Right atrium auricular region (tissue), 2 donors: ENCODE measurements around the gene FGD5. TPM values are rescaled to one million over a fixed set of nuclear protein-coding genes. Genes with fewer than 3 reads are reported as not detected.

ENCODE experiments used
- DNase-seq: peaks from one replicate; pipeline ENCODE4 v3.0.0-alpha.2; 2019; ENCODE audit warnings: low spot score
- H3K27ac ChIP-seq, 2 donors: fragments of 200-600 bp; sonication (generic); 1 replicate in 1 of 2; 2 replicates in 1 of 2; pipeline ENCODE4 v1.5.1; 2016 to 2019
- H3K27me3 ChIP-seq, 2 donors: fragments of 200-600 bp; sonication (generic); one replicate each; pipeline versions ENCODE4 v1.5.1 to v1.6.0; 2017 to 2019
- H3K36me3 ChIP-seq: fragments of 200-600 bp; sonication (generic); one replicate; pipeline ENCODE4 v1.5.1; 2016
- H3K4me1 ChIP-seq, 2 donors: fragments of 200-600 bp; sonication (generic); one replicate each; pipeline versions ENCODE4 v1.5.1 to v1.6.0; 2017 to 2019
- H3K4me3 ChIP-seq, 2 donors: fragments of 200-600 bp; sonication (generic); 1 replicate in 1 of 2; 2 replicates in 1 of 2; pipeline ENCODE4 v1.5.1; 2017 to 2019; ENCODE audit warnings: mild to moderate bottlenecking in 1 of 2, moderate library complexity in 1 of 2
- H3K9me3 ChIP-seq, 2 donors: fragments of 200-600 bp; sonication (generic); one replicate each; pipeline ENCODE4 v1.5.1; 2019
- total RNA-seq, 2 donors: library from RNA; depleted of rRNA; stranded (reverse); fragments of >200 nt; gene quantifications; one replicate each; pipeline ENCODE4 v1.1.0, GENCODE V29; 2016
- TF ChIP-seq, protein P1 (sequence below), 2 donors: fragments of 200-600 bp; sonication (generic); IDR thresholded peaks; one replicate each; pipeline ENCODE4 v1.5.1; 2019; ENCODE audit warnings: antibody characterized with exemption in 2 of 2

The FGD5 gene
- total RNA-seq, 2 donors from 2014 or later = 9.6 to 18.8 TPM

DNA sequence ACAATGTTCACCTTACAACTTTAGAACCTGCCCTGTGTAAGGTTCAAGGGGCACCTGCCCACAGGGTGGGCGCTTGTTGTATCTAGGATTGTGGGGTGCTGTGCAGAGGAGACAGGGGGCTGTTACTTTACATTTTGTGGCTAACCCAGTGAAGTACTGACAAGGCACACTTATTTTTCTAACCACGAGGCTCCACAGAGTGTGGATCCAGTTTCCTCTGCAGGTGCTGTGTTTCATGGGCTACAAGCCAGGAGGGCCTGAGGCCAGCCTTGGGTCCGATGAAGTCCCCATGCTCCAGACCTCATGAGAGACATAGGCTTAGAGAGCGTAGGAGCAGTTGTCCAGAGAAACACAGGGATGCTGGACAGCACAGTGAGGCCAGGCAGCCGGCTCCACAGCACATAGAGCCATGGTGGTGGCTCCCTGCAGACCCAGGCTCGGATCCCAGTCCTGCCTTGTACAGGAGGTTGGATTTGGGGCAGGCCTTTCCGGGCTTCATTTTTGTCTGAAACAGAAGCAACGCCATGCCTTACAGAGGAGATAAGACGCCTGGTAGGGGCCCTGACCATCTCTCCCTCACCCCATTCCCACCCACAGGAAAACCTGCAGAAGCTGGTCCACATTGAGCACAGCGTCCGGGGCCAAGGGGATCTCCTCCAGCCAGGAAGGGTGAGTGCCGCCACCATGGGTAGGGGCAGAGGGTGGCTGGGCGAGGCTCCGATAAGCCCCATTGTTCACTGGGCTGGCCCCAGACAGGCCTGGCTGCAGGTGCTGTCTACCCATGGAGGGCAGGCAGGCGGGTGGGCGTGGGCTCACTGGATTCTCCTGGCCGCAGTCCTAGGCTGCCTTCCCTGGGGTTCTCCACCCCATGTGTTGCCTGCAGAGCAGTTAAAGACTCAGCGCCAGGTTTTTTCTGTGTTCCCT lies 88.5 kb downstream of the FGD5 start:
- Histone ChIP-seq H3K36me3 (peaks cover 18% of the 10 kb centered on the region), H3K9me3 (no peaks in the 10 kb centered on the region), H3K27ac (no peak overlapping the region), H3K27me3 (no peaks in the 10 kb centered on the region), H3K4me3 (no peak overlapping the region), H3K4me1 (peaks cover 0 to 18% of the 10 kb centered on the region in 2 donors)
- TF ChIP-seq, protein P1, sequence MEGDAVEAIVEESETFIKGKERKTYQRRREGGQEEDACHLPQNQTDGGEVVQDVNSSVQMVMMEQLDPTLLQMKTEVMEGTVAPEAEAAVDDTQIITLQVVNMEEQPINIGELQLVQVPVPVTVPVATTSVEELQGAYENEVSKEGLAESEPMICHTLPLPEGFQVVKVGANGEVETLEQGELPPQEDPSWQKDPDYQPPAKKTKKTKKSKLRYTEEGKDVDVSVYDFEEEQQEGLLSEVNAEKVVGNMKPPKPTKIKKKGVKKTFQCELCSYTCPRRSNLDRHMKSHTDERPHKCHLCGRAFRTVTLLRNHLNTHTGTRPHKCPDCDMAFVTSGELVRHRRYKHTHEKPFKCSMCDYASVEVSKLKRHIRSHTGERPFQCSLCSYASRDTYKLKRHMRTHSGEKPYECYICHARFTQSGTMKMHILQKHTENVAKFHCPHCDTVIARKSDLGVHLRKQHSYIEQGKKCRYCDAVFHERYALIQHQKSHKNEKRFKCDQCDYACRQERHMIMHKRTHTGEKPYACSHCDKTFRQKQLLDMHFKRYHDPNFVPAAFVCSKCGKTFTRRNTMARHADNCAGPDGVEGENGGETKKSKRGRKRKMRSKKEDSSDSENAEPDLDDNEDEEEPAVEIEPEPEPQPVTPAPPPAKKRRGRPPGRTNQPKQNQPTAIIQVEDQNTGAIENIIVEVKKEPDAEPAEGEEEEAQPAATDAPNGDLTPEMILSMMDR (IDR thresholded peaks at IDR 0.05) = no peak
- DNase-seq = no peak

DNA sequence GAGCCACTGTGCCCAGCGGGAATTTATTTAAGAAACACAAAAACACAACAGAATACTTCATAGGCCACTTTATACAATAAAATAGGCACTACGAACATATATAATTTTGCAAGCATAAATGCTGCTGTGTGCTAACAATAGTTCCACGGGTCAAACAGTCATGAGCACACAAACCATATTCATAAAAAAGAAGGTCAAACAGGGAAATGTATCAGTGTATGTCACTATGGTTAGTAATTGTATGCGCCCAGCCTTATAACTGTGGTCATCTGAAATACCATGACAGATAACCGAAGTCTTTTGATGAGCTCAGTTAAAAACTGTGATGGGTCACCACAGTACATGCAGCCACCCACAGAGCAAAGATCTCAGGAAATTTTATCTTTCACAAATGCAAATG lies 90.5 kb downstream of the FGD5 start:
- Histone ChIP-seq H3K36me3 (peaks cover 18% of the 10 kb centered on the region), H3K27ac (no peak overlapping the region)

DNA sequence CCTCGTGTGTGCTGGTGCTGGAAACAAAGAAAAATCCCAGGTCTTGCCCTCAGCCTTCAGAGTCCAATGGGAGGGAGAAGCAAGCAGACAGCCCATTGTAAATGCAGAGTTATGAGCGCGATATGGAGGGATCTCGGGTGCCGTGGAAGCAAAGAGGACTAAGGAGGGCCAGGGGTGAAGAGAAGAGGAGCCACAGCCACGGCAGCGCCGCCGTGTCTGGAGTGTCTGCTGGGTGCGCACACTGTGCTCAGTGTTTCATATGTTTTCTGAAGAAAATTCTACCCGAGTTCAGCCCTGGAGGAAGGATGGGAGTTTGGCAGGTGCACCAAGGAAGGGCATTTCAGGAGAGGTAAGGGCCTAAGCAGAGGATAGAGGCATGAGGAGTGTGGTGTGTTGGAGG lies 92.9 kb downstream of the FGD5 start:
- Histone ChIP-seq H3K9me3 (no peaks in the 10 kb centered on the region), H3K36me3 (peaks cover 12% of the 10 kb centered on the region), H3K4me1 (peaks cover 0 to 21% of the 10 kb centered on the region in 2 donors), H3K27me3 (no peaks in the 10 kb centered on the region), H3K4me3 (no peak overlapping the region), H3K27ac (no peak overlapping the region)
- TF ChIP-seq, protein P1 (IDR thresholded peaks at IDR 0.05) = no peak
- DNase-seq = no peak

More for the DNA sequence above, 90.5 kb downstream of the FGD5 start:
- Histone ChIP-seq H3K9me3 (no peaks in the 10 kb centered on the region), H3K4me1 (peaks cover 0 to 12% of the 10 kb centered on the region in 2 donors), H3K4me3 (no peak overlapping the region), H3K27me3 (no peaks in the 10 kb centered on the region)
- TF ChIP-seq, protein P1 (IDR thresholded peaks at IDR 0.05) = no peak
- DNase-seq = no peak

DNA sequence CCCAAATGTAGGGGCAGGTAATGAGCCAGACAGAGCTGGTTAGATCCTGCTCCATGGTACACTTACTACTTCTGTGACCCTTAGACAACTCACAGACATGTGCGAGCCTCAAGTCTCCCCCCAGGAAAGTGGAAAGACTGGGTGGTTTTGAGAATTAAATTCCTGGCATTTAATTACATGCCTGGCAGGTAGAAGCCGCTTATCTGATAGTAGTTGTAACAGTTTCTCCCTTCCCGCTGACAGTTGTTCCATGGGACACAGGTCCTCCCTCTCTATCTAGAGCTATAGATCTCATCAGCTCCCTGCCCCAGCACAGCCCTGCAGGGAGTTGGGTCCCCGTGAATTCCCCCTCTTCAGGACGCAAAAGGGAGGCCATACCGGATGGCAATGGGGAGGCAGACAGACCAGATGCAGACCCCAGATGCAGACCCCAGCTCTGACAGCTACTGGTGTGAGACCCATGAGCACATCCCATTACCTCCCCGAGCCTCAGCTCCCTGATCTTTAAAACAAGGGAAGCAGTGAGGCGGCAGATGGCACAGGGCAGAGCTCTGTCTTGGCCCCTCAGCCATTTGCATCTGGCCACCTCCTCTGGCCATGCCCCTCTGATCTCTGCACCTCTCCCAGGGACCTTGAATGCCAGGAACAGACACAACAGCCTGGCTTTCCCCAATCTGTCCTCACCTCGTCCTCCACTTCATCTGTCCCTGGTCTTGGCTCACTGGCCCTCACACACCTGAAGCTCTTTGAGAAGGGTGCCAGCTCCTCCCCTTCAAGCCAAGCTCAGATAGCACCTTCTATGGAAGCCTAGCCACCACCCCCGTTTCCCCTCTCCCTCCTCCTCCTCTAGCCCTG lies 94.5 kb downstream of the FGD5 start:
- H3K27ac ChIP-seq = no peak overlapping the region
- TF ChIP-seq, protein P1 (IDR thresholded peaks at IDR 0.05) = no peak
- no peaks in the 10 kb centered on the region for H3K27me3 ChIP-seq
- H3K4me1 ChIP-seq = peaks cover 0 to 11% of the 10 kb centered on the region in 2 donors
- DNase-seq = no peak
- peaks cover 12% of the 10 kb centered on the region for H3K36me3 ChIP-seq
- no peak overlapping the region for H3K4me3 ChIP-seq
- H3K9me3 ChIP-seq = no peaks in the 10 kb centered on the region

DNA sequence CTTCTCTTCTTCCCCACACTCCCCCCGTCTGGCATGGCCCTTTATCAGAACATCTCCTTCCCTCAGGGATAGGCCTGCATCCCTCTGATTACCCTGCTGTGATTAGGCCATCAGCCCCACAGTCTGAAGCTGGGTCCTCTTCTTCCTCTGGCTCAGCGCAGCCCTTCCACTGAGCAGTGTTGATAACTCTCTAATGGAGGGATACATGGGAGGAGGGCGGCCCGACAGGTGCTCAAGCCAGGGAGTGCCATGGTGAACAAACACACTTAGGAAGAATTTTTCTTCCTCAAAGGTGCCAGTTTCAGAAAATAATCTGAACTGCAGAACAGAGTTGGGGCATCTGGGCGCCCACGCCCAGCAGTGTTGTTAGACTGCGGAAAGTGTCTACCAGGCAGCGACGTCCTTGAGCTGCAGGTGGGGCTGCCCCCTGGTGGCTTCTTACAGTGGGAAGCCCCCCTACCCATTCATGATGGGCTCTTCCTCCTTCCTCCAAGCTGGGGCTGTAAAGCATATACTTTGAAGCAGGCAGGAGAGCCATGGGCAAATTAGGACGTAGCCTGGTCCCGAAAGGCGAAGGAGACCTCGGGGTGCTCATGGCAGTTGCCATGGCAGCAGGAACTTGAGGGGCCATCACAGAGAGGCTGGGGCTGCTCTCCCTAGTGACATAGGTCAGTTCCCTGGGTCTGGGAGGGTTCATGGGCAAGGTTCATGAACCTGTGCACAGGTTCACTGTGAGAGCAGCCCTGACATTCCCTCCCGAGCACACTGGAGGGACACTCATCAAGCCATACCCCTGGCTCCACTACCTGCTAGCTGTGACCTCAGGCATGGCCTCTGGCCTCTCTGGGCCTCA lies 95.4 kb downstream of the FGD5 start:
- no peaks in the 10 kb centered on the region for H3K9me3 ChIP-seq
- DNase-seq = no peak
- TF ChIP-seq, protein P1 (IDR thresholded peaks at IDR 0.05) = peak in 1 of 2 donors; percentile 25
- H3K27me3 ChIP-seq = no peaks in the 10 kb centered on the region
- H3K4me1 ChIP-seq = peaks cover 0 to 11% of the 10 kb centered on the region in 2 donors
- H3K27ac ChIP-seq = no peak overlapping the region
- peaks cover 12% of the 10 kb centered on the region for H3K36me3 ChIP-seq
- H3K4me3 ChIP-seq = no peak overlapping the region
